GM18951 (cell line): Measurements from ENCODE around the gene CBFA2T3.

ENCODE experiments used
- POLR2A ChIP-seq: IDR thresholded peaks from 4 replicates; pipeline ENCODE4 v1.6.1; 2011; ENCODE audit warnings: mild to moderate bottlenecking; ENCODE audit not compliant: insufficient read length, insufficient read depth; ENCODE audit errors: extremely low read depth
- in situ Hi-C: fragments of 300-500 bp; cut with MboI; formaldehyde crosslinking; loops from one replicate; pipeline ENCODE4 v1.12.0; 2022; ENCODE audit warnings: low sequenced_read_pairs, mixed read lengths, inconsistent platforms; ENCODE audit not compliant: unreplicated experiment

CBFA2T3 gene

DNA sequence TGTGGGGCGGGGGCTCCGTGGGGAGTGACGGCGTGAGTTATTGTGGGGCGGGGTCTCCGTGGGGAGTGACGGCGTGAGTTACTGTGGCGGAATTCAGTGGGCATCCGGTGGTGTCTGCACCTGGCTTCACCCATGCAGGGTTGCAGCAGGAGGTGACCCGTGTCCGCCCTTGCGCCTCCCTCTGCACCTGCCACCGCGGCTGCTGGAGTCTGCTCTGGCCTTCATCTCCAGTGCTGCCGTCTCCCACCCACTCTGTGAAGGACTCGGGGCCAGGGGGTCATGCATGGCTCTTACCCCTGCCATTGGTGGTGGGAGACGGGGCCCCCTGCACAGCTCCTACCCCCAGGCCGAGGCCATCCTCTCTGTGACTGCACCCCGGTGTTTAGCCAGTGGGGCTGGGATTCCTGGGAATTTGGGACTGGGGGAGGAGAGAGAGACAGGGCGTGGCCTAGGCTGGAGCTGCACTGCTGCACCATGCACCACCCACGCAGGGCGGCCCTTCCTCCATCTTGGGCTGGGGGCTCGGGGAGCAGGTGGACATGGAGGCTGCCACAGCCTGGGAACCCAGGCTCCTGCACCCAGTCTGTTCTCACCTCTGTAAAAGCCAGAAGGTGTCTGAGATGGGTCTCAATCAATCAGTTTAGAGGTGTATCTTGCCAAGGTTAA is 109.3 kb downstream of the CBFA2T3 start:
- in situ Hi-C loops, result no loop called here

GRCh38 chr16:88866151-88866920 is 110.7 kb downstream of the CBFA2T3 start, which contains the start of gene PABPN1L:
PABPN1L (minus strand) TSS chr16:88866660; CDS start chr16:88866606, 54 bp downstream.
- in situ Hi-C loops, result no loop called here
- TF ChIP-seq POLR2A, result no peak

More for the DNA sequence above, 109.3 kb downstream of the CBFA2T3 start:
- no peak for TF ChIP-seq POLR2A

DNA sequence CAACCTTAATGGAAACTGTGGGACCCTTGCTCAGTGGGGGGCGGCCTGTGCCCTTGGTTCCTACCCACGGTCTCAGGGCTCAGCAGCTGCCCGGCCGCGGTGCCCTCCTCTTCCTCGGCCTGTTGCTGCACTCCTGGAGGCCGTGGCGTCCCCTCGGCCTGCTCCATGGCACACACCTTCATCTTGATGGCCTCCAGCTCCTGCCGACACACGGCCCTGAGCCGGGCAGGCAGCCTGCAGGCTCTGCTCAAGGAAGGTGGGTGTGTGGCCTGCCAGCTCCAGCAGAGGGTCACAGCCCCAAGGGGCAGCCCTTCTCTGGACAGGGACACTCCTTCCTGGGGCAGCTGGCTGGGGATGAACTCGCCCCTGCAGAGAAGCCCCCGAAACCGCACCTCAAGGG is 111.3 kb downstream of the CBFA2T3 start:
- no peak for TF ChIP-seq POLR2A
- in situ Hi-C loops, result no loop called here

- no peak for TF ChIP-seq POLR2A
- in situ Hi-C loops, result no loop called here
Observed at GRCh38 chr16:88865310-88865709, 111.7 kb downstream of the CBFA2T3 start.

DNA sequence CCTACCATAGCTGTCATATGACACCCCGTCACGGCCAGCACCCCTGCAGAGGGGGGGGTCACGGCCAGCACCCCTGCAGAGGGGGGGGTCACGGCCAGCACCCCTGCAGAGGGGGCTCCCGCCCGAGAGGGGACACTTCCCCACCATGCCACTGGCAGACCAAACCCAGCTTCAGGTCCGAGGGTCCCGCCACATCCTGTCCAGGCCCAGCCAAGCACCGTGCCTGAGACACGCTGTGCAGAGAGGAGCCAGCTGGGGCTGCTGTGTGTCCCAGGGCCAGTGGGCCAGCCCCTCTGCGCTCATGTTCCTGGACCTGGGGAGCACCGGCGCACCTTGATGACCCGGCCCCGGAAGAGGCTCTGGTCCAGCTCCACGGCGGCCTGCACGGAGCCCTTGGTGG is 112.5 kb downstream of the CBFA2T3 start:
- no peak for TF ChIP-seq POLR2A
- in situ Hi-C loops, result no loop called here

DNA sequence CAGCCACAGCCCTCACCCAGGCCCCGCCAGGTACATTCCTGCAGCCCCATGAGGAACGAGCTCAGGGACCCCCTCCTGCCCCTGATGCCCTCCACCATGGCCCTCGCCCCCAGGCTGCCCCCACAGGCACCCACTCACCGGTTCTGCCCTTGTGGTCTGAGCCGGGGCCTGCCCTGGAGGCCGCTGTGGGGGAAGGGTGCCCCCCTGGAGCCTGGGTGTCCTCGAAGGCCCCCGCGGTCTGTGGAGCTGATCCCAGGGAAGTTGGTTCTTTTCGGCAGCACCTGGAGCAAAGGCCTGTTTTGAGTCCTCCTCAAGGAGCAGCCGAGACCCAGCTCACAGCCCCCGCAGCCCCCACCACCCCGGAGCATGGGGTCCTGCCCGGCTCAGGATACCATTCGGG is 112.9 kb downstream of the CBFA2T3 start:
- no peak for TF ChIP-seq POLR2A
- in situ Hi-C loops, result no loop called here

GRCh38 chr16:88863426-88863825 is 113.6 kb downstream of the CBFA2T3 start:
- TF ChIP-seq POLR2A, result no peak

GRCh38 chr16:88862968-88863367 is 114.0 kb downstream of the CBFA2T3 start:
- in situ Hi-C loops, result no loop called here
- TF ChIP-seq POLR2A, result no peak

More at GRCh38 chr16:88863426-88863825, 113.6 kb downstream of the CBFA2T3 start:
- in situ Hi-C loops, result no loop called here

GRCh38 chr16:88861359-88861758 is 115.6 kb downstream of the CBFA2T3 start:
- in situ Hi-C loops, result no loop called here
- TF ChIP-seq POLR2A, result no peak

- no peak for TF ChIP-seq POLR2A
Observed at GRCh38 chr16:88859381-88860091, 117.5 kb downstream of the CBFA2T3 start.

DNA sequence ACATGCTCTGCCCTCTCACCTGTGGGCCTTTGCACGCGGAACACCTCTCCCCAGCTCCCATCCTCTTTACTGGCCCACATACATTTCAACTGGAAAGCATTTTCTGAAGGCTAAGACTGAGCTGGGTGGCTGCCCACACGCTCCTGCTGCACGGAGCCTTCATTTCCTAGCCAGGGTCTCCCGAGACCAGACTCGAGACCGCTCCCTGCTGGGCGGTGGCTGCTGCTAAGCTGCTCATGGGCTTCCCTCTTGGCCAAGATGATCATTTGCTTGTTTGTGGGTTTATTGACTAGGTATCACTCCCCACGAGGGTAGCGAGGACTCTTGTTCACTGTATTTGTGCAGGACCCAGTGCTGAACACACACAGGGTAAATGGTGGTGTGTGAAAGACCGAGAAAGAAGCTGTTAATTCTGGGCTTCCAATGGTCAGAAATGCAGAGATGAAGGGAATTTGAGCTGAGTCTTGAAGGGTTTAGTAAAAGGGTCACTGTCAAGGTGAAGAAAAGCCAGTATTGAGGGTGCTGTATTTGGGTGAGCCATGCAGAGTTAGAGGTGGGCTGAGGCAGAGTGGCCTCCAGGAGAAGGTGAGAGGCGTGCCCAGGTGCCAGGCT is 119.2 kb downstream of the CBFA2T3 start:
- in situ Hi-C loops, result no loop called here
- no peak for TF ChIP-seq POLR2A

More at GRCh38 chr16:88859381-88860091, 117.5 kb downstream of the CBFA2T3 start:
- in situ Hi-C loops, result no loop called here

DNA sequence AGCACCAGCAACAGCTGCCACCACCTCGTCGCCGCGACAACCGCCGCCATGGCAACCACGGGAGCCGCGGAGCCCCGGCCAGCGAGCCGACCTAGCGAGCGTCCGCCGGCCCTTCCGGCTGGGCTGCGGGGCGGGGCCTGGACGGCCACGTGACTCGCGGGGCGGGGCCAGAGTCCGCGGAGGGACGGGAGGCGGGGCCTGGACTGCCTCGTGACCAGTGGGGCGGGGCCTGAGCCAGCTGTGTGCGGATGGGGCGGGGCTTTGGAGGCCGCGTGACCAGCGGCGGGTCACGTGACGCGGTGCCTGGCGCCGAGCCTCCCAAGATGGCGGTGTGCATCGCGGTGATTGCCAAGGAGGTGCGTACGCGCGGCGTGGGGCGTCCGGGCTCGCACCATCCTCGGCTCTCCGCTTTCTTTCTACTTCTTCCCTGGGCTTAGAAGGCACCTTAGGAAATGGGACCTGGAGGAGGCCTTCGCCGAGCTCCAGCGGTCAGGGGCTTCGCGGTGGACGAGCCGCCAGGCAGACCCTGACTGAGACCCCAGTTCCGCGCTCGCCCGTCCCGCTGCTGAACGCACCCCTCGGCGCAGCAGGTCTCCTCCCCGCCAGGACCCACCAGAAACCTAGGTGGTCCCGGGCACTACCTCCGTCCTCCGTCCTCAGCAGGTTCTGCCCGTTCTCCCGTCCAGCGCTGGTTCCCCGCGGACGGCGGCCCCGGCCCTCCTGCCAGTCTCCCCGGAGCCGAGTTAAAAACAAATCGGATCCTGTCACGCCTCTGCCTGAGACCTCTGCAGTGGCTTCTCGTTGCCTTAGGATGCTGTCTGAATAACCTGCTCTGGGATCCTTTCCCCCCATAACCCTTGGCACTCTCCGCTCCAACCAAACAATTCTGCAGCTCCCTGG is 119.9 kb downstream of the CBFA2T3 start, which contains the start of the genes GALNS and TRAPPC2L:
TSS of gene GALNS (minus strand) at position 120 of the 900 bp plus-strand sequence. CDS start at position 50, 70 bp downstream.
TSS of gene TRAPPC2L (plus strand) at position 300 of the 900 bp plus-strand sequence. CDS start at position 324, 24 bp downstream.
- in situ Hi-C loops, result no loop called here
- TF ChIP-seq POLR2A, result peak; percentile 96

GRCh38 chr16:88856122-88856827 is 120.7 kb downstream of the CBFA2T3 start:
- no peak for TF ChIP-seq POLR2A
- in situ Hi-C loops, result no loop called here
